ENCODE data around the gene RBM34. TPM values are rescaled to one million over a fixed set of nuclear protein-coding genes. Genes with fewer than 3 reads are reported as not detected.
"Not testable (repeated sequence)": the region's sequence is repeated elsewhere in the genome, so short reads cannot be mapped to it uniquely, and the experiment has no call there.

The RBM34 gene
- total and polyA plus RNA-seq, 4 donors = 31.7 to 129 (median 51.3) TPM

GRCh38 chr1:235093696-235094592, 67.1 kb downstream of the RBM34 start:
- TF ChIP-seq CTCF (IDR thresholded peaks at IDR 0.05; ENCODE audit: control extremely low read depth, extremely low read depth) = peak; percentile 84
- H3K9ac ChIP-seq (ENCODE audit: insufficient read depth in 1 of 2, low read length in 2 of 2) = no peak overlapping the region
- DNase-seq = peak; percentile 79 to 84 (median 81)
- no peak overlapping the region for H3K4me3 ChIP-seq
- peak; percentile 89 for ATAC-seq (ENCODE audit: insufficient read depth, low FRiP score)
- H3K27ac ChIP-seq (ENCODE audit: low read depth in 1 of 2, low read length in 1 of 2) = no peak overlapping the region
- WGBS, 2 donors = 31 to 32% methylated on average over 24 of the region's 24 CpGs
- no peaks in the 10 kb centered on the region for H3K36me3 ChIP-seq (ENCODE audit: control insufficient read depth in 4 of 4, insufficient read depth in 4 of 4, low read length in 4 of 4)
- H3K9me3 ChIP-seq (ENCODE audit: control insufficient read depth in 4 of 4, insufficient read depth in 3 of 4, low read length in 3 of 4) = no peaks in the 10 kb centered on the region
- peaks cover 0 to 10% (median 5%) of the 10 kb centered on the region in 5 donors for H3K4me1 ChIP-seq (ENCODE audit: control insufficient read depth in 5 of 5, insufficient read depth in 5 of 5, low read length in 5 of 5)
- no peaks in the 10 kb centered on the region for H3K27me3 ChIP-seq (ENCODE audit: control insufficient read depth in 3 of 3, insufficient read depth in 3 of 3, low read length in 2 of 3)

DNA sequence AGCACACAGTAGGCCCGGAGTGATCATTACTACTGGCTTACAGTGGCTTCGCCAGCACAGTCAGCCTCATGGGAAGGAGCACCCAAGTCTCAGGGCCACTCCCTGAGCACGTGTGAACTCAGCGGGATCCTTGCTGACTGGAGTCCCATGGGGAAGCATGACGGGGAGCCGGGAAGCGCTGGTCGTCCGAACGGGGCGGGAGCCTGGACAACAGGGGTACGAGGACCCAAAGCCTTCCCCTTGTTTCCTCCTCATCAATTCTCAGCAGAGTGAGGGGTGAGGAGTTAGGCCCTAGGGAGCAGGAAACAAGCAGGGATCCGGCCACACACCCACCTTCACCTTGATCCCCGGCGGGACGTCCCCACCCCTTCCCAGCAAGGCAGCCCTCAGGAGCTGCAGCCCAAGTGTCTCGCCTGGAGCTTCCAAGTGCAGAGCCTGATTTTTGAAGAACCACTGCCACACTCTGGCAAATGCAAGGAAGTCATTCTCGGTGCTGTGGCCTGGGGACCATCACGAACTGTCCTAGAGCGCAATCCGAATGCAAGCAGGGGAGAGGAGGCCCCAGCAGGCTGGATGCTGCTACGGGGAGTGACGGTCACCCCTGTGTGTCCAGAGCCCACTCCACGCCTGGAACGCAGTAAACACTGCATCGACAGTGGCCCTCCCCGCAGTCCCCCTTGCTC, 67.9 kb downstream of the RBM34 start:
- Histone ChIP-seq H3K4me3 (no peak overlapping the region), H3K27me3 (ENCODE audit: control insufficient read depth in 3 of 3, insufficient read depth in 3 of 3, low read length in 2 of 3) (no peaks in the 10 kb centered on the region), H3K9ac (ENCODE audit: insufficient read depth in 1 of 2, low read length in 2 of 2) (no peak overlapping the region), H3K4me1 (ENCODE audit: control insufficient read depth in 5 of 5, insufficient read depth in 5 of 5, low read length in 5 of 5) (peaks cover 0 to 10% (median 5%) of the 10 kb centered on the region in 5 donors), H3K36me3 (ENCODE audit: control insufficient read depth in 4 of 4, insufficient read depth in 4 of 4, low read length in 4 of 4) (no peaks in the 10 kb centered on the region), H3K27ac (ENCODE audit: low read depth in 1 of 2, low read length in 1 of 2) (no peak overlapping the region), H3K9me3 (ENCODE audit: control insufficient read depth in 4 of 4, insufficient read depth in 3 of 4, low read length in 3 of 4) (no peaks in the 10 kb centered on the region)
- WGBS, 2 donors = 43 to 62% methylated on average over 27 of the region's 27 CpGs
- DNase-seq (peak; percentile 77 to 85 (median 81)), ATAC-seq (ENCODE audit: insufficient read depth, low FRiP score) (no peak)
- TF ChIP-seq CTCF (IDR thresholded peaks at IDR 0.05; ENCODE audit: control extremely low read depth, extremely low read depth) = peak; percentile 11

DNA sequence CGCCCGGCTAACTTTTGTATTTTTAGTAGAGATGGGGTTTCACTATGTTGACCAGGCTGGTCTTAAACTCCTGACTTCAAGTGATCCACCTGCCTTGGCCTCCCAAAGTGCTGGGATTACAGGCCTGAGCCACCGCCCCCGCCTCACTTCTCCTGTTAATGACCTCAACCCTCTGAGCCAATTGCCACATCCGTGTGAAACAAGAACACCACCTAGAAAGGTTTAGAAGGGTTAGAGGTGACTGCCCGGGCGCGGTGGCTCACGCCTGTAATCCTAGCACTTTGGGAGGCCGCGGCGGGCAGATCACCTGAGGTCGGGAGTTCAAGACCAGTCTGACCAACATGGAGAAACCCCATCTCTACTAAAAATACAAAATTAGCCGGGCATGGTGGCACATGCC, 68.6 kb downstream of the RBM34 start:
- not testable (repeated sequence) for H3K27ac ChIP-seq (ENCODE audit: low read depth in 1 of 2, low read length in 1 of 2)

DNA sequence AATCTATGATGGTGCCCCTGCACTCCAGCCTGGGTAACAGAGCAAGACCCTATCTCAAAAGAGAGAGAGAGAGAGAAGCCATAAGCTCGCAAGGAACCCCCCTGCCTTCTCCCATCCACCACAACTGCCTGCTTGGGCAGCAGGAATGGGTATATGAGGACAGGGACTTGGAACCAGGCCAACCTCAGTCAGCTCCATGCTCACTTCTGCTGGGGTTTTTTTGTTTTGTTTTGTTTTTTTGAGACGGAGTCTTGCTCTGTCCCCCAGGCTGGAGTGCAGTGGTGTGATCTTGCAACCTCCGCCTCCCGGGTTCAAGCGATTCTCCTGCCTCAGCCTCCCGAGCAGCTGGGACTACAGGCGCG, 69.0 kb downstream of the RBM34 start:
- ATAC-seq (ENCODE audit: insufficient read depth, low FRiP score); DNase-seq; H3K4me3 ChIP-seq; H3K27ac ChIP-seq (ENCODE audit: low read depth in 1 of 2, low read length in 1 of 2); H3K27me3 ChIP-seq (ENCODE audit: control insufficient read depth in 3 of 3, insufficient read depth in 3 of 3, low read length in 2 of 3); H3K36me3 ChIP-seq (ENCODE audit: control insufficient read depth in 4 of 4, insufficient read depth in 4 of 4, low read length in 4 of 4); H3K9ac ChIP-seq (ENCODE audit: insufficient read depth in 1 of 2, low read length in 2 of 2); H3K4me1 ChIP-seq (ENCODE audit: control insufficient read depth in 5 of 5, insufficient read depth in 5 of 5, low read length in 5 of 5); H3K9me3 ChIP-seq (ENCODE audit: control insufficient read depth in 4 of 4, insufficient read depth in 3 of 4, low read length in 3 of 4): not testable (repeated sequence)
- 94 to 97% methylated on average over 8 of the region's 8 CpGs for WGBS, 2 donors

More for the DNA sequence above, 68.6 kb downstream of the RBM34 start:
- not testable (repeated sequence) for H3K9me3 ChIP-seq (ENCODE audit: control insufficient read depth in 4 of 4, insufficient read depth in 3 of 4, low read length in 3 of 4); H3K4me1 ChIP-seq (ENCODE audit: control insufficient read depth in 5 of 5, insufficient read depth in 5 of 5, low read length in 5 of 5); H3K36me3 ChIP-seq (ENCODE audit: control insufficient read depth in 4 of 4, insufficient read depth in 4 of 4, low read length in 4 of 4); H3K27me3 ChIP-seq (ENCODE audit: control insufficient read depth in 3 of 3, insufficient read depth in 3 of 3, low read length in 2 of 3); H3K9ac ChIP-seq (ENCODE audit: insufficient read depth in 1 of 2, low read length in 2 of 2); ATAC-seq (ENCODE audit: insufficient read depth, low FRiP score); H3K4me3 ChIP-seq; DNase-seq
- WGBS, 2 donors = 94 to 95% methylated on average over 11 to 13 of the region's 14 CpGs

GRCh38 chr1:235091319-235092044, 69.6 kb downstream of the RBM34 start:
- 89 to 90% methylated on average over 20 of the region's 20 CpGs for WGBS, 2 donors
- not testable (repeated sequence) for H3K27ac ChIP-seq (ENCODE audit: low read depth in 1 of 2, low read length in 1 of 2); H3K9me3 ChIP-seq (ENCODE audit: control insufficient read depth in 4 of 4, insufficient read depth in 3 of 4, low read length in 3 of 4); H3K4me1 ChIP-seq (ENCODE audit: control insufficient read depth in 5 of 5, insufficient read depth in 5 of 5, low read length in 5 of 5); H3K36me3 ChIP-seq (ENCODE audit: control insufficient read depth in 4 of 4, insufficient read depth in 4 of 4, low read length in 4 of 4); H3K27me3 ChIP-seq (ENCODE audit: control insufficient read depth in 3 of 3, insufficient read depth in 3 of 3, low read length in 2 of 3); ATAC-seq (ENCODE audit: insufficient read depth, low FRiP score); DNase-seq; H3K4me3 ChIP-seq; H3K9ac ChIP-seq (ENCODE audit: insufficient read depth in 1 of 2, low read length in 2 of 2)
